GM21390 (cell line): ENCODE data around the gene SREK1.
"Not testable (repeated sequence)": the region's sequence is repeated elsewhere in the genome, so short reads cannot be mapped to it uniquely, and the experiment has no call there.

ENCODE experiments used
- ATAC-seq: cut with Tn5 transposase; IDR thresholded peaks from one replicate; pipeline ENCODE4 v1.9.1; 2021; ENCODE audit not compliant: unreplicated experiment

The SREK1 gene

GRCh38 chr5:66213533-66213932 is 69.4 kb downstream of the SREK1 start:
- ATAC-seq = no peak

DNA sequence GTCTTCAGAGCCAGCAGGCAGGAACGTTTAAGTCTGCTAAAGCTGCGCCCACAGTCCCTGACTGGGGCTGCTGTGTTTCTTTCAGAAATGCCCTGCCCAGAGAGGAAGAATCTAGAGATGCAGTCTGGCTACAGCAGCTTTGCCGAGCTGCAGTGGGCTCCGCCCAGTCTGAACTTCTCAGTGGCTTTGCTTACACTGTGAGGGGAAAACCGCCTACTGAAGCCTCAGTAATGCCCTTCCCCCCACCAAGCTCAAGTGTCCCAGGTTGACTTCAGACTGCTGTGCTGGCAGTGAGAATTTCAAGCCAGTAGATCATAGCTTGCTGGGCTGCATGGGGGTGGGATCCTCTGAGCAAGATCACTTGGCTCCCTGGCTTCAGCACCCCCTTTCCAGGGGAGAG is 78.4 kb downstream of the SREK1 start:
- no peak for ATAC-seq

GRCh38 chr5:66222896-66223295 is 78.8 kb downstream of the SREK1 start:
- ATAC-seq = not testable (repeated sequence)

- ATAC-seq = no peak
Observed at GRCh38 chr5:66223637-66224036, 79.5 kb downstream of the SREK1 start.

DNA sequence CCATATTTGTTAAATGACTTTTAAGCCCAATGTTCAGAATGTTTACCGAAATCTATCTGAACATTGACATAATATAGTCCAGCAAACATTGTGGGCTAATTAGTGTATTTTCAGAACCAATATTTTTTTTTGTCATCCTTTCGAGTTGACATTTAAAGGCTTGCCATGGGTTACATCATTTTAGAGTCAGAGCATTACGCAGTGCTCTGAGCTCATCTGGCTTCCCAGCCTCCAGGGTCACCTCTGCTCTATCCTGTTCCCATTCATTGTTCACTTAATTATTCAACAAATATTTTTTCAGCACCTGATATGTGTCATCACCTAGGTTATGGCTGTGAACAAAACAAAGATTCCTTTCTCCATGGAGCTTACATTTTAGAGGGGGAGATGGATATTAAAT is 80.2 kb downstream of the SREK1 start:
- ATAC-seq = no peak

DNA sequence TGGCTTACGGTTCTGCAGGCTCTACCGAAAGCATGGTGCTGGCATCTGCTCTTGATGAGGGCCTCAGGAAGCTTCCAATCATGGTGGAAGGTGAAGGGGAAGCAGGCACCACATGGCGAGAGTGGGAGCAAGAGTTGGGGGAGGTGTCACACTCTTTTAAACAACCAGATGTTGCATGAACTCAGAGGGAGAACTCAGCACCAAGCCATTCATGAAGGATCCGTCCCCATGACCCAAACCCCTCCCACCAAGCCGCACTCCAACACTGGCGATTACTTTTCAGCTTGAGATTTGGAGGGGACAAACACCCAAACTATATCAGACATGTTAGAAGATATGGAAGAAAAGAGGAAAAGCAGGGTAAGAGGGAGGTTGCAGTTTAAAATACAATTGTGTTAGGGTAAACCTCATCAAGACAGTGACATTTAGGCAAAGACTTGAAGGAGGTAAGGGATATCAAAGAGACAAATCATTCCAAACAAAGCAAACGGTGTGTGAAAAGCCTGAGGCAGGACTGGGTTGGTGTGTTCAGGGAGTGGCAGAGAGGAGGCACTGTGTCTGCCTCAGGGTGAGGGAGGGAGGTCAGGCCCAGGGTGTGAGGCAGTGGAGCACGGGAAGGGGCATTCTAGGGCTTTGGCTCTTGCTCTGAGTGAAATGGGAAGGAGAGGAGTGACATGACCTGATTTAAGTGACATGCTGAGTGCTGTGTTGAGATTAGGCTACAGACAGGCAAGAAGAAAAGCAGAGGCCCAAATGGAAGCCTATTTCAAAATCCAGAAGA is 80.9 kb downstream of the SREK1 start:
- no peak for ATAC-seq

DNA sequence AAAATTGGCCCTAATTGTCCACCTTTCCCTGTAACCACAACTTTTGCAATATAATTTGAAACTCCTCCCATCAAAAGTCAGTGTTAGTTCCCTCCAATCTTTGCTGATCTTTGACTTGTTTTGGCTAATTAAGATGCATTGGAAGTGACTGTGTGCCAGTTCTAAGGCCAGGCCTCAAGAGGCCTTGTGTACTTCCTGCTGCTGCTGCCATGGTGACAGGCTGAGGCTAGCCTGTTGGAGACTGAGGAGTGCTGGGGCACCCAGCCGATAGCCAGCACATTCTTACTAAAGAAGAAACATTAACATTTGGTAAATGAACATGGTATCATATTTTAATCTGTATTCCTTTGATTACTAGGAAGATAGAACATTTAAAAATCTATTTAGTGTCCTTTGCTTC is 86.5 kb downstream of the SREK1 start:
- no peak for ATAC-seq

GRCh38 chr5:66231508-66231907 is 87.4 kb downstream of the SREK1 start:
- ATAC-seq = no peak

DNA sequence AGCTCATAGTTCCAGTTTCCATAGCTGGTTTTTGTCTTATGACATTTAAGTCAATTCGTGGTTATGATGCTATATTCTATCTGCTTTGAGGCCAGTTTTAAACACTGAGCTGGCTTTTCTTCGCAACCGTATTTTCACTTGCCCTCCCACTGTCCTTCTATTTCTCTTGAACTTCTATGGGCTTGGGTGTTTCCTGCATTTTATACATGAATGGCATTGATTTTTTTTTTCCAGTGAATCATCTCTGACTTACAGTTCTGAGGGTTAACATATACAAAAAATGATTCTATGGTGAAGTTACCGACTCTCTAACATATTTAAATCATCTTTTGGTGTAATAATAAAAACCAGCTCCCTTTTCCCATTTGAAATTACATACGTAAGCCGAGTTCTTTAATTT is 88.2 kb downstream of the SREK1 start:
- no peak for ATAC-seq

- no peak for ATAC-seq
Observed at GRCh38 chr5:66232706-66233445, 88.8 kb downstream of the SREK1 start.
